Right atrium auricular region (tissue), 2 donors: ENCODE data around the gene TFB2M. TPM values are rescaled to one million over a fixed set of nuclear protein-coding genes. Genes with fewer than 3 reads are reported as not detected.
A peak's percentile ranks its signal among the peaks of the same experiment; 100 is the strongest.
"Not testable (repeated sequence)": the region's sequence is repeated elsewhere in the genome, so short reads cannot be mapped to it uniquely, and the experiment has no call there.

Source experiments
- DNase-seq: peaks from one replicate; pipeline ENCODE4 v3.0.0-alpha.2; 2019; ENCODE audit warnings: low spot score
- H3K27ac ChIP-seq, 2 donors: fragments of 200-600 bp; sonication (generic); 1 replicate in 1 of 2; 2 replicates in 1 of 2; pipeline ENCODE4 v1.5.1; 2016 to 2019
- H3K27me3 ChIP-seq, 2 donors: fragments of 200-600 bp; sonication (generic); one replicate each; pipeline versions ENCODE4 v1.5.1 to v1.6.0; 2017 to 2019
- H3K36me3 ChIP-seq: fragments of 200-600 bp; sonication (generic); one replicate; pipeline ENCODE4 v1.5.1; 2016
- H3K4me1 ChIP-seq, 2 donors: fragments of 200-600 bp; sonication (generic); one replicate each; pipeline versions ENCODE4 v1.5.1 to v1.6.0; 2017 to 2019
- H3K4me3 ChIP-seq, 2 donors: fragments of 200-600 bp; sonication (generic); 1 replicate in 1 of 2; 2 replicates in 1 of 2; pipeline ENCODE4 v1.5.1; 2017 to 2019; ENCODE audit warnings: mild to moderate bottlenecking in 1 of 2, moderate library complexity in 1 of 2
- H3K9me3 ChIP-seq, 2 donors: fragments of 200-600 bp; sonication (generic); one replicate each; pipeline ENCODE4 v1.5.1; 2019
- CTCF ChIP-seq, 2 donors: fragments of 200-600 bp; sonication (generic); IDR thresholded peaks; one replicate each; pipeline ENCODE4 v1.5.1; 2019; ENCODE audit warnings: antibody characterized with exemption in 2 of 2
- total RNA-seq, 2 donors: library from RNA; depleted of rRNA; stranded (reverse); fragments of >200 nt; gene quantifications; one replicate each; pipeline ENCODE4 v1.1.0, GENCODE V29; 2016

TFB2M gene
- total RNA-seq, 2 donors from 2014 or later, result 5.5 to 12.0 TPM

GRCh38 chr1:246573491-246573890 is 7.4 kb upstream of the TFB2M start:
- Histone ChIP-seq H3K4me3 (no peak overlapping the region), H3K36me3 (no peaks in the 10 kb centered on the region), H3K4me1 (peaks cover 0 to 73% of the 10 kb centered on the region in 2 donors), H3K27ac (peak overlapping the region; percentile 33 to 56), H3K9me3 (no peaks in the 10 kb centered on the region), H3K27me3 (no peaks in the 10 kb centered on the region)
- no peak for DNase-seq
- TF ChIP-seq CTCF (IDR thresholded peaks at IDR 0.05), result no peak

- Histone ChIP-seq H3K27me3 (no peaks in the 10 kb centered on the region), H3K4me1 (peaks cover 0 to 73% of the 10 kb centered on the region in 2 donors), H3K36me3 (no peaks in the 10 kb centered on the region), H3K27ac (peak overlapping the region; percentile 33 to 73), H3K4me3 (no peak overlapping the region), H3K9me3 (no peaks in the 10 kb centered on the region)
- no peak for TF ChIP-seq CTCF (IDR thresholded peaks at IDR 0.05)
- no peak for DNase-seq
Observed at GRCh38 chr1:246572785-246573184, 6.7 kb upstream of the TFB2M start.

GRCh38 chr1:246571953-246572352 is 5.9 kb upstream of the TFB2M start:
- TF ChIP-seq CTCF (IDR thresholded peaks at IDR 0.05), result no peak
- DNase-seq, result no peak
- H3K27me3 ChIP-seq, result no peaks in the 10 kb centered on the region
- peaks cover 0 to 71% of the 10 kb centered on the region in 2 donors for H3K4me1 ChIP-seq
- no peaks in the 10 kb centered on the region for H3K36me3 ChIP-seq
- H3K9me3 ChIP-seq, result no peaks in the 10 kb centered on the region
- no peak overlapping the region for H3K4me3 ChIP-seq
- peak overlapping the region; percentile 73 to 98 for H3K27ac ChIP-seq

GRCh38 chr1:246571309-246571708 is 5.2 kb upstream of the TFB2M start:
- not testable (repeated sequence) for H3K27me3 ChIP-seq, H3K9me3 ChIP-seq, H3K4me3 ChIP-seq, DNase-seq, H3K36me3 ChIP-seq
- Histone ChIP-seq H3K27ac (peak overlapping the region; percentile 73 to 98), H3K4me1 (peaks cover 0 to 67% of the 10 kb centered on the region in 2 donors)

GRCh38 chr1:246569248-246570238 is 3.5 kb upstream of the TFB2M start:
- no peak for TF ChIP-seq CTCF (IDR thresholded peaks at IDR 0.05)
- Histone ChIP-seq H3K36me3 (no peaks in the 10 kb centered on the region), H3K4me1 (peaks cover 0 to 78% of the 10 kb centered on the region in 2 donors), H3K27ac (peak overlapping the region; percentile 73 to 98), H3K4me3 (no peak overlapping the region), H3K27me3 (no peaks in the 10 kb centered on the region), H3K9me3 (no peaks in the 10 kb centered on the region)
- no peak for DNase-seq

- no peaks in the 10 kb centered on the region for H3K9me3 ChIP-seq
- TF ChIP-seq CTCF (IDR thresholded peaks at IDR 0.05), result peak in 1 of 2 donors; percentile 11
- H3K27ac ChIP-seq, result peak overlapping the region; percentile 94 to 98
- no peaks in the 10 kb centered on the region for H3K36me3 ChIP-seq
- no peaks in the 10 kb centered on the region for H3K27me3 ChIP-seq
- no peak for DNase-seq
- H3K4me1 ChIP-seq, result peaks cover 0 to 74% of the 10 kb centered on the region in 2 donors
- peak overlapping the region; percentile 85 to 93 for H3K4me3 ChIP-seq
Observed at GRCh38 chr1:246567646-246568235, 1.7 kb upstream of the TFB2M start.
